ENCODE results near the gene UGT8. TPM values are rescaled to one million over a fixed set of nuclear protein-coding genes. Genes with fewer than 3 reads are reported as not detected.

Gene UGT8
- total and polyA plus RNA-seq, 2 of the 8 experiments (the other 6 are each of a cell fraction or from before 2014, with no cell fraction given): 16.9 to 26.9 TPM

DNA sequence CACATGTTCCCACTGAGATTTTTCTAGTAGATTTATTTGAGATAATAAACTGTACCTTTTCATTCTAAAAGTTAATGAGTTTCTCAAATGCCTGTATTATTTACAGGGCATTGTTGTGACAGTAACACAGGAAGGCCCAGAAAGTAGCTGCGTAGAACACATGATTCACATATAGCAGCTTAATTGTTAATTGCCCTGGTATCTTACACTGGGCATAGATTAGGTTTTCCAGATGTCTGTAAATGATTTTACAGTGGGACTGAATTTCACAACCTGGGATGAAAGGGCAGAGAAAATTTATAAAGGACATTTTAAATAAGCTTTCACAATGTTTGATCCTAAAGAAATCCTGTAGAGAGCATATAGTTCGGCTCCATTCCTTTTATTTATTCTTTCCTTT, 27.6 kb downstream of the UGT8 start (continued):
- TF ChIP-seq CHD7 (IDR thresholded peaks at IDR 0.05; ENCODE audit: insufficient replicate concordance, low read length): no peak
- TF ChIP-seq RNF2 (IDR thresholded peaks at IDR 0.05; ENCODE audit: borderline replicate concordance, low read depth, low read length, missing control alignments, poor library complexity, severe bottlenecking): no peak
- no peak for TF ChIP-seq GABPA (IDR thresholded peaks at IDR 0.05; ENCODE audit: borderline replicate concordance, insufficient read depth, low read length)
- no peak for TF ChIP-seq KDM1A (IDR thresholded peaks at IDR 0.05; ENCODE audit: borderline replicate concordance, low read length)
- no peak for TF ChIP-seq ZNF274 (IDR thresholded peaks at IDR 0.05; ENCODE audit: borderline replicate concordance, extremely low read depth, low read length)
- no peak for TF ChIP-seq JUN (IDR thresholded peaks at IDR 0.05; ENCODE audit: low read depth, low read length)
- TF ChIP-seq CREB1 (IDR thresholded peaks at IDR 0.05): no peak

Data from H1 (cell line).